HepG2 (cell line): ENCODE results near the gene STARD13. TPM values are rescaled to one million over a fixed set of nuclear protein-coding genes. Genes with fewer than 3 reads are reported as not detected.

Source experiments
- BORCS8-MEF2B ChIP-seq: sonication (generic); formaldehyde crosslinking; IDR thresholded peaks from 2 replicates; pipeline ENCODE4 v1.8.0; 2022; ENCODE audit warnings: mild to moderate bottlenecking, missing genetic modification reagents
- CAMTA2 ChIP-seq: sonication (generic); formaldehyde crosslinking; IDR thresholded peaks from 2 replicates; pipeline ENCODE4 v1.4.0; 2020; ENCODE audit warnings: mild to moderate bottlenecking, missing genetic modification reagents, borderline replicate concordance
- DR1 ChIP-seq: sonication (generic); formaldehyde crosslinking; IDR thresholded peaks from 2 replicates; pipeline ENCODE4 v1.8.0; 2021; ENCODE audit warnings: mild to moderate bottlenecking, missing genetic modification reagents, inconsistent platforms
- ETV5 ChIP-seq: IDR thresholded peaks from 2 replicates; pipeline ENCODE4 v1.6.1; 2018; ENCODE audit warnings: missing biosample characterization, missing genetic modification reagents, inconsistent platforms, borderline replicate concordance
- FOXA1 ChIP-seq, 2 experiments: fragments of 450-650 bp in 1 of 2; sonication (generic) in 1 of 2; formaldehyde crosslinking in 1 of 2; IDR thresholded peaks; 2 replicates each; pipeline versions ENCODE4 v1.4.0 to v1.6.1; 2016 to 2020; ENCODE audit warnings: missing genetic modification reagents in 1 of 2
- GATA4 ChIP-seq: sonication (generic); IDR thresholded peaks from 2 replicates; pipeline ENCODE4 v1.6.1; 2016; ENCODE audit warnings: antibody characterized with exemption, low read depth, borderline replicate concordance
- HDAC1 ChIP-seq: sonication (generic); formaldehyde crosslinking; IDR thresholded peaks from 2 replicates; pipeline ENCODE4 v1.5.1; 2020; ENCODE audit warnings: mild to moderate bottlenecking, missing genetic modification reagents
- KAT7 ChIP-seq: IDR thresholded peaks from 2 replicates; pipeline ENCODE4 v1.6.1; 2018; ENCODE audit warnings: borderline replicate concordance, missing compliant biosample characterization
- MEF2D ChIP-seq: sonication (generic); formaldehyde crosslinking; IDR thresholded peaks from 2 replicates; pipeline ENCODE4 v1.5.1; 2020; ENCODE audit warnings: mild to moderate bottlenecking, missing genetic modification reagents
- PHF21A ChIP-seq: sonication (generic); formaldehyde crosslinking; IDR thresholded peaks from 2 replicates; pipeline ENCODE4 v1.5.0; 2020; ENCODE audit warnings: mild to moderate bottlenecking, missing genetic modification reagents
- POGZ ChIP-seq: sonication (generic); formaldehyde crosslinking; IDR thresholded peaks from 2 replicates; pipeline ENCODE4 v1.4.0; 2020; ENCODE audit warnings: mild to moderate bottlenecking, missing genetic modification reagents
- PPARG ChIP-seq: conservative IDR thresholded peaks from 2 replicates; pipeline ENCODE4 v1.6.1; 2016; ENCODE audit warnings: missing biosample characterization, missing genetic modification reagents
- RBAK ChIP-seq: sonication (generic); formaldehyde crosslinking; IDR thresholded peaks from 2 replicates; pipeline ENCODE4 v1.5.1; 2020; ENCODE audit warnings: mild to moderate bottlenecking, missing genetic modification reagents
- RELA ChIP-seq: sonication (generic); formaldehyde crosslinking; IDR thresholded peaks from 2 replicates; pipeline ENCODE4 v1.4.0; 2020; ENCODE audit warnings: missing genetic modification reagents
- REPIN1 ChIP-seq: sonication (generic); formaldehyde crosslinking; IDR thresholded peaks from 2 replicates; pipeline ENCODE4 v1.8.0; 2022; ENCODE audit warnings: missing genetic modification reagents, low read depth, mild to moderate bottlenecking, borderline replicate concordance
- RFX5 ChIP-seq: IDR thresholded peaks from 2 replicates; pipeline ENCODE4 v1.6.1; 2011; ENCODE audit warnings: low read depth, low read length, improper control_type of control experiment
- SIX1 ChIP-seq: sonication (generic); formaldehyde crosslinking; IDR thresholded peaks from 2 replicates; pipeline ENCODE4 v1.4.0; 2020; ENCODE audit warnings: missing genetic modification reagents, borderline replicate concordance
- STAT5B ChIP-seq: sonication (generic); formaldehyde crosslinking; IDR thresholded peaks from 2 replicates; pipeline ENCODE4 v1.4.0; 2020; ENCODE audit warnings: missing genetic modification reagents
- TSC22D2 ChIP-seq: sonication (generic); formaldehyde crosslinking; IDR thresholded peaks from 2 replicates; pipeline ENCODE4 v1.5.1; 2020; ENCODE audit warnings: missing genetic modification reagents, mild to moderate bottlenecking, borderline replicate concordance
- ZC3H13 ChIP-seq: sonication (generic); formaldehyde crosslinking; IDR thresholded peaks from 2 replicates; pipeline ENCODE4 v1.8.1; 2023; ENCODE audit warnings: mild to moderate bottlenecking, missing genetic modification reagents, moderate library complexity
- ZFP1 ChIP-seq: IDR thresholded peaks from 2 replicates; pipeline ENCODE4 v1.6.1; 2016
- ZNF224 ChIP-seq: sonication (generic); formaldehyde crosslinking; IDR thresholded peaks from 2 replicates; pipeline ENCODE4 v1.5.0; 2020; ENCODE audit warnings: mild to moderate bottlenecking, missing genetic modification reagents
- ZNF24 ChIP-seq: fragments of 450-650 bp; IDR thresholded peaks from 2 replicates; pipeline ENCODE4 v1.6.1; 2017; ENCODE audit warnings: antibody characterized with exemption, mild to moderate bottlenecking
- ZNF3 ChIP-seq: IDR thresholded peaks from 2 replicates; pipeline ENCODE4 v1.7.0; 2017; ENCODE audit warnings: inconsistent platforms
- ZNF570 ChIP-seq: sonication (generic); formaldehyde crosslinking; IDR thresholded peaks from 2 replicates; pipeline ENCODE4 v1.4.0; 2020; ENCODE audit warnings: mild to moderate bottlenecking, missing genetic modification reagents, borderline replicate concordance
- ZNF737 ChIP-seq: sonication (generic); formaldehyde crosslinking; IDR thresholded peaks from 2 replicates; pipeline ENCODE4 v1.5.0; 2020; ENCODE audit warnings: missing genetic modification reagents, mild to moderate bottlenecking, borderline replicate concordance
- ZNF747 ChIP-seq: sonication (generic); formaldehyde crosslinking; IDR thresholded peaks from 2 replicates; pipeline ENCODE4 v1.8.1; 2023; ENCODE audit warnings: missing genetic modification reagents, mild to moderate bottlenecking, borderline replicate concordance
- ZNF780A ChIP-seq: sonication (generic); formaldehyde crosslinking; IDR thresholded peaks from 2 replicates; pipeline ENCODE4 v1.8.0; 2022; ENCODE audit warnings: mild to moderate bottlenecking, missing genetic modification reagents, moderate library complexity
- ZSCAN12 ChIP-seq: sonication (generic); formaldehyde crosslinking; IDR thresholded peaks from 2 replicates; pipeline ENCODE4 v1.9.0; 2021; ENCODE audit warnings: mild to moderate bottlenecking, missing genetic modification reagents
- polyA plus RNA-seq, 8 experiments: library from polyadenylated mRNA; depleted of rRNA in 3 of 8; stranded (reverse) in 7 of 8; unstranded in 1 of 8; fragments of >200 nt; fragmentation: Illumina TruSeq in 4 of 8; extraction: Trizol in 4 of 8; gene quantifications; 2 replicates each; pipeline versions ENCODE4 v1.2.1 to v1.2.3, GENCODE V29; 2011 to 2016; ENCODE audit warnings: low read depth in 4 of 8, missing spikeins in 1 of 8, mixed read lengths in 1 of 8; ENCODE audit not compliant: insufficient read depth in 1 of 8
- total RNA-seq, 5 experiments: library from RNA; depleted of rRNA; stranded (reverse); fragments of >200 nt; fragmentation: Illumina TruSeq; extraction: Trizol; gene quantifications; 2 replicates each; pipeline ENCODE4 v1.2.3, GENCODE V29; 2016; ENCODE audit warnings: low read depth in 1 of 5
- TF ChIP-seq, protein P1 (sequence below): sonication (generic); formaldehyde crosslinking; IDR thresholded peaks from 2 replicates; pipeline ENCODE4 v1.4.0; 2020; ENCODE audit warnings: missing genetic modification reagents, borderline replicate concordance
- TF ChIP-seq, protein P2 (sequence below): sonication (generic); formaldehyde crosslinking; IDR thresholded peaks from 2 replicates; pipeline ENCODE4 v1.4.0; 2020; ENCODE audit warnings: mild to moderate bottlenecking, missing genetic modification reagents

STARD13 gene
- total and polyA plus RNA-seq, 2 of the 13 experiments (the other 11 are each of a cell fraction or from before 2014, with no cell fraction given), result 12.8 to 14.3 TPM

DNA sequence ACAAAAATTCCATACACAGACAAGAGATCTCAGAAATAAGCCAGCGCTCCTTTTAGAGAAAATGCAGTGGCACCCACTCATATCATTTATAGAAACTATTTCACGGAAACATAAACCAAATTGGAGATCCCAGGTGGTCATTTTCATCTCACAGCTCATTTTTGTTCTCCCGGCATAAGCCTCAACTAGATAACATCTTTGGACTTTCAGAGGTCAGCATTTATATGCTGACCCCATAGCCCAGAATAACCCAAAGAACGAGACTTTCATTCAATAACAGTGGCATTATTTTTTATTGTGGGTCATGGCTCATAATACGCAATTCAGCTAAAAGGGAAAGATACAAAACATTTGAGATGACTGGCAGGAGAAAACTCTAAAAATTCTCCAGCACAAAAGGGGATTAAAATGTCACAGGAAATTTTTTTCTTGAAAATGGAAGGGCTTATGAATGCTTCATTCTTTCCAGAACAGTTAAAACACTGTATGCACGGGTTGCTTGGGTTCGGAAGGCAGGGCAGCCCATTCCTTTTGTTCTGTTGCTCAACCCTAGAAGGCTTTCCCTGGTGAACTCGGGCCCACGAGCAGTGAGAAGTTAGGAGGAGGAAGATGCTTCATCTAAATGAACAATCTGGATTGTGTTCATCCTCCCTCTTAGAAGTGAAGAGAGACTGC, 24.0 kb downstream of the STARD13 start (continued):
- 0 out of 2 replicates have a peak, but pooled peaks have one; percentile 18 for TF ChIP-seq GATA4
- no peak for TF ChIP-seq ETV5 (CRISPR knock-in tag)
- TF ChIP-seq ZNF780A (CRISPR knock-in tag), result no peak
- TF ChIP-seq ZNF224, result no peak
- TF ChIP-seq CAMTA2 (CRISPR knock-in tag), result no peak
- no peak for TF ChIP-seq SIX1 (CRISPR knock-in tag)
- no peak for TF ChIP-seq ZSCAN12 (CRISPR knock-in tag)
- TF ChIP-seq ZFP1 (CRISPR knock-in tag), result no peak
- no peak for TF ChIP-seq FOXA1 (IDR thresholded peaks at IDR 0.05)
- TF ChIP-seq FOXA1 (CRISPR knock-in tag; IDR thresholded peaks at IDR 0.05), result no peak
- TF ChIP-seq POGZ (CRISPR knock-in tag), result 0 out of 2 replicates have a peak, but pooled peaks have one; percentile 7
- TF ChIP-seq HDAC1 (CRISPR knock-in tag), result no peak
- TF ChIP-seq REPIN1 (CRISPR knock-in tag), result no peak
- TF ChIP-seq ZNF747 (CRISPR knock-in tag), result no peak
- TF ChIP-seq ZNF3 (CRISPR knock-in tag), result no peak
- TF ChIP-seq PHF21A (CRISPR knock-in tag), result no peak
- no peak for TF ChIP-seq STAT5B (CRISPR knock-in tag)
- no peak for TF ChIP-seq PPARG
- no peak for TF ChIP-seq BORCS8-MEF2B
- TF ChIP-seq TSC22D2 (CRISPR knock-in tag), result no peak
- TF ChIP-seq, protein P1, sequence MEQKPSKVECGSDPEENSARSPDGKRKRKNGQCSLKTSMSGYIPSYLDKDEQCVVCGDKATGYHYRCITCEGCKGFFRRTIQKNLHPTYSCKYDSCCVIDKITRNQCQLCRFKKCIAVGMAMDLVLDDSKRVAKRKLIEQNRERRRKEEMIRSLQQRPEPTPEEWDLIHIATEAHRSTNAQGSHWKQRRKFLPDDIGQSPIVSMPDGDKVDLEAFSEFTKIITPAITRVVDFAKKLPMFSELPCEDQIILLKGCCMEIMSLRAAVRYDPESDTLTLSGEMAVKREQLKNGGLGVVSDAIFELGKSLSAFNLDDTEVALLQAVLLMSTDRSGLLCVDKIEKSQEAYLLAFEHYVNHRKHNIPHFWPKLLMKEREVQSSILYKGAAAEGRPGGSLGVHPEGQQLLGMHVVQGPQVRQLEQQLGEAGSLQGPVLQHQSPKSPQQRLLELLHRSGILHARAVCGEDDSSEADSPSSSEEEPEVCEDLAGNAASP, result peak; percentile 10; the same call in 1 of the 2 replicates
- no peak for TF ChIP-seq MEF2D (CRISPR knock-in tag)
- no peak for TF ChIP-seq ZNF737 (CRISPR knock-in tag)
- TF ChIP-seq RELA (CRISPR knock-in tag), result no peak
- TF ChIP-seq ZC3H13 (CRISPR knock-in tag), result no peak
- no peak for TF ChIP-seq ZNF570 (CRISPR knock-in tag)
- TF ChIP-seq KAT7 (CRISPR knock-in tag), result no peak
- TF ChIP-seq DR1 (CRISPR knock-in tag), result no peak
- TF ChIP-seq ZNF24, result no peak
- TF ChIP-seq, protein P2, sequence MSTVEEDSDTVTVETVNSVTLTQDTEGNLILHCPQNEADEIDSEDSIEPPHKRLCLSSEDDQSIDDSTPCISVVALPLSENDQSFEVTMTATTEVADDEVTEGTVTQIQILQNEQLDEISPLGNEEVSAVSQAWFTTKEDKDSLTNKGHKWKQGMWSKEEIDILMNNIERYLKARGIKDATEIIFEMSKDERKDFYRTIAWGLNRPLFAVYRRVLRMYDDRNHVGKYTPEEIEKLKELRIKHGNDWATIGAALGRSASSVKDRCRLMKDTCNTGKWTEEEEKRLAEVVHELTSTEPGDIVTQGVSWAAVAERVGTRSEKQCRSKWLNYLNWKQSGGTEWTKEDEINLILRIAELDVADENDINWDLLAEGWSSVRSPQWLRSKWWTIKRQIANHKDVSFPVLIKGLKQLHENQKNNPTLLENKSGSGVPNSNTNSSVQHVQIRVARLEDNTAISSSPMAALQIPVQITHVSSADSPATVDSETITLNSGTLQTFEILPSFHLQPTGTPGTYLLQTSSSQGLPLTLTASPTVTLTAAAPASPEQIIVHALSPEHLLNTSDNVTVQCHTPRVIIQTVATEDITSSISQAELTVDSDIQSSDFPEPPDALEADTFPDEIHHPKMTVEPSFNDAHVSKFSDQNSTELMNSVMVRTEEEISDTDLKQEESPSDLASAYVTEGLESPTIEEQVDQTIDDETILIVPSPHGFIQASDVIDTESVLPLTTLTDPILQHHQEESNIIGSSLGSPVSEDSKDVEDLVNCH, result no peak
- TF ChIP-seq RBAK (CRISPR knock-in tag), result no peak
- TF ChIP-seq RFX5, result no peak
